GM10847 (cell line): ENCODE results near the gene PHRF1.

Source experiments
- POLR2A ChIP-seq: IDR thresholded peaks from 2 replicates; pipeline ENCODE4 v1.6.1; 2011; ENCODE audit not compliant: insufficient read length; ENCODE audit errors: extremely low read depth

Gene PHRF1

DNA sequence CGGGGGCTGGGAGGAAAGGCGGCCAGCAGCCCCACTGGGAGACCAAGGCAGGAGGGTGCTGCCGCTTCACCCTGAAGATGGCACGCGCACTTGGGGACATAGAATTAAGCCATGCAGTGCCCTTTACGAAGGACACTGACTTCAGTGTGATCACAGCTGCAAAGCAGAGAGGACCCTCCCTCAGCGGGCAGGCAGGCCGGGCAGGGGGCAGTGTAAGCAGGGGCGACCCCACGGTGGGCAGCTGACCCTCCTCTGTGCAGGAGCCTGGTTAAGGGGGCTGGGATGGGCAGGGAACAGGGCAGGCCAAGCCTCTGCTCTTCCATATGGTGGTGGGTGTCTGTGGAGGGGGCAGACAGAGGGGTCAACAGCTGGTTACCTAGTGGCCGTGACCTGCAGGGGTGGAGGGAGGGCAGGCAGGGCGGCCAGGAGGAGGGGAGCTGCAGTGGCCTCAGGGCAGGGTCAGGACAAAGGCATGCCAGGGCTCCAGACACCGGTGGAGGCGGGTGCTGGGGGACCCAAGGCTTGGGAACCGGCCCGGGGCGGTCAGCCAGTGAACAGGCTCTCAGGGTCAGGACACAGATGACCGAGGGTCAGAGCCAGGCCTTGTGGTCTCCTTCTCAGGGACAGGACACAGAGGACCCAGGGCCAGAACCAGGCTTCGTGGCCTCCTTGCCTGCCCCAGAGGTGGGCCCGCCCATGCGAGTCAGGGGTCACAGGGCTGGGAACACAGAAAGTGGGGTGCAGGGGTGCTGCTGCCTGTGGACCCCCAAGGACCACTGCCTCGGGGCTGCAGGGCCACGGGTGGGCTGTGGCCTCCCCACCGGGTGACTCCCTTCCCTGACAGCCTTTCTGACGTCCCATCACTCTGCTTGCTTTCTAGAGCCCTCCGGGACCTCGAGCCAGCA lies 22.9 kb upstream of the PHRF1 start:
- no peak for TF ChIP-seq POLR2A

DNA sequence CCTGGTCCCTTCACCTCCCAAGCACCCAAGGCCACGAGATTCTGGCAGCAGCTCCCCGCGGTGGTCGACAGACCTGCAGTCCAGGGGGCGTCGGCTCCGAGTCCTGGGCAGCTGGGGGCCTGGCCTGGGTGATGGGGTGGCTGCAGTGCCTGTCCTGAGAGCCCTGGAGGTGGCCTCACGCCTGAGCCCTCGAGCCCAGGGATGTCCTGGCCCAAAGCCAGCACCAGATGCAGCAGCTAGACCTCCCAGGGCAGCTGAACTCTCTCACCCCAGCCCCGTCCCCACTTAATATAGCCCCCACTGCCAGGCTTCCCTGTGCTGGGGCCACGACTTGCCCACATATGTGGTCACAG lies 22.3 kb upstream of the PHRF1 start:
- no peak for TF ChIP-seq POLR2A

DNA sequence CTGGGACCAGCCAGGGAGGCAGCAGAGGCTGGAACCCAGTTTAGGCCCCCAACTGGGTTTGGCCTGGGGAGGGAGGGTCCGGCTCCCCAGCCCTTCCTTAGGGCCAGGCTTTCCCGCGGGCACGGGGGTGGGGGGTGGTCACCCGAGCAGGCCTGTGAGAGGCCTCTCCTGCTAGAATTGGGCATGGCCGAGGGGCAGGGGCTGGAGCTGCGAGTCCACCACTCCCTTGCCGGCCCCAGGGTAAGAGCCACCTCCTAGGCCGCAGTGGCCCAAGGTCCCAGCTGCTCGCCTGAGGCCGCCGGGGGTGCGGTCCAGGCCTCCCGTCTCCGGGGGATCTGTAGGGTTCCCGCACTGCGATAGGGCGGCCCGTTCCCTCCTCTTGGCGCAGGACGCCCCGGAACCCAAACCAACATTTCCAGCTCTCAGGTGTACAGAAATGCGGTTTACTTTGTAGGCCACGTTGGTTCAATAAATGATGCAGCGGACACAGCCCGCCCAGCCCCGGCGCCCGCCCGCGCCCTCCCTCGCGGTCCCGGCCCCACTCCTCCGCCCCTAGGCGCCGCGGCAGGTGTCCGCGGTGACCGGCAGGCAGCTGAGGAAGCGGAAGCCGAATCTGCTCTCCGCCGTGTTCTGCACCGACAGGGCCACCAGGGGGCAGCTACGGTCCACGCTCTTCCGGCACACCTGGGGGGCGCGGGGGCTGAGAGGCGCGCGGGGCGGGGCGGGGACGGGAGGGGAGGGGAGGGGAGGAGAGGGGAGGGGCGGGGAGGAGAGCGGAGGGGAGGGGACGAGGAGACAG lies 21.6 kb upstream of the PHRF1 start:
- TF ChIP-seq POLR2A, result no peak

DNA sequence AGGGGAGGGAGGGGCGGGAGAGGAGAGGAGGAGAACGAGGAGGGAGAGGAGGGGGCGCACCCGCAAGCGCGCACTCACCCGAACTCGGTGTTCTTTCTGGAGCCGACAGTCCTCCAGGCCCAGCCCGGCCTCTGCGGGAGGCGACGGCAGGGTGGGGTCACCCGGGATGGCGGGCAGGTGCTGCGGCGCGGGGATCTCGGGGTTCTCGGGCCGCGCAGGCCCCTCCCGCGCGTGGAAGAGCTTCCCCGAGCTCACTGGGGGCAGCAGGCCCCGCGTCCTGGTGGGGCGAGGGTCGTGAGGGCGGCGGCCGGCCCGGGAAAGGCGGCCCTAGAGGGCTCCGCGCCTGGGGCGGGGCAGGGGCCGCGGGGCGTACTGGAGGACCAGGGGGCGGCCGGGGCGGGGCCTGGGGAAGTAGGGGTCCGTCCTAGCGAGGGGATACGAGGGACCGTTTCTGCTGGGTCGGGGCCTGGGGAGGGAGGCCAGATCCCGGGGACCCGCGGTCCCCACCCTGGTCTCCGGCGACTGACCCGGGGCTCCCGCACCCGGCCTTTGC lies 21.0 kb upstream of the PHRF1 start:
- no peak for TF ChIP-seq POLR2A

DNA sequence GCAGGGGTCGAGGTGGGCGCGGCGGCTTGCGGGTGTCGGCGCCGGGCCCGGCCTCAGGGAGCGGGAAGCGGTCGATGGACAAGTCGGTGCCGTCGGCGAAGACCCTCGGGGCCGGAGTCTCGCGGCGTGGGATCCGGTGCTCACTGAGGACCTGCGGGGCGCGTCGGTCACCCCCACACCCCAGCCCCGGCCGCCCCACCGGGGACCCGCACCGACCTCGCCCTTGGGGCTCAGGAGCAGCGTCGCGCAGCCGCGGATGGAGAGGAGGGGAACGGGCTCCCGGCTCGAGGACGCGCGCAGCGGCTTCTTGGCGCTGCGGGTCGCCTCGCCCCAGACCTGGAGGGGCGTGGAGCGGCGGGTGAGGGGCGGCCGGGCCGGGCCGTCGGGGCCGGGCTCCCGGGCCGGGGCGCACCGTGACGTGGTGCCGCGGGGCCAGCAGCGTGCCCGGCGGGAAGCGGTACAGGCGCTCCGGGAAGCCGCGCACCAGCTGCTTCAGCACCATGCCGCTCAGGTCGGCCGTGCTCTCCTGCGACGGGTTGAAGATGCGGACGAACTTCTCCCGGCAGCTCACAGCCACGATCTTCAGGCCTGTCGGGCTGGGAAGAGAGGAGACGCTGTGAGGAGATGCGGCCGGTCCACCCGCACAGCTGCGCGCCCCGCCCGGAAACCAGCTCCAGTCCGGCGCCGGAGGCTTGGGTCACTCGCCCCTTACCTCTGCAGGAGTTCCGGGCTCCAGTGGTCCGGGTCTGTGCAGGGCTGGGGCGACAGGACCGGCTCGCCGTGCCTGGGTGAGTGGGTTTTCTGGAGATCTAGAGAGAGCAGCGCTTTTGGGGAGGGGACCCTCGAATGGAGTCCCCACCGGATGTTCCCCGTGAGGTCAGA lies 20.2 kb upstream of the PHRF1 start:
- no peak for TF ChIP-seq POLR2A

DNA sequence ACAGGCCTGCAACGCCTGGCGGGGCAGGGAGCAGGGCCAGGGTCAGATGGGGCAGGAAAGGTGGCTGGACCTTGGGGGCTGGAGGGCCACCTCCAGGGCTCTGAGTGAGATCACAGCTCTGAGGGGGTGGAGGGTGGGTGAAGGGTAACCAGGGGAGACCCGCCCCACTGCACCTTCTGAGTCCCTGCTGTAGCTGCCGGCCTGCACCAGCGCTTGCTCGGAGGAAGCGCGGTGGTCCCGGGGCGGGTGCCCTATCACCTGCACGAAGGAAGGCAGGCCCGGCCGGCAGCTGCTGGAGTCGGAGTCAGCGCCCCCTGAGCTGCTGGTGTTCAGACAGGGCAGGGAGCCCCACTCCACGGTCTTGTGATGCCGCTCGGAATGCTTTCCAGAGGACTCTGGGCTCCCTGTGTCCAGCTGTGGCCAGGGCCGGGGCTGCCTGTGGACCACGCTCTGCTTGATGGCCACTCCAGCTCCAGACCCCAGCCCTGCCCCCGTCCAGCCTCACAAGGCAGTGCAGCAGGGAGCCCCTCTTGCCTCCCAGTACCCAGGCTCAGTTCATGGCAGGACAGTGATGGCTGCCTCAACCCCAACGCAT lies 19.5 kb upstream of the PHRF1 start:
- no peak for TF ChIP-seq POLR2A

DNA sequence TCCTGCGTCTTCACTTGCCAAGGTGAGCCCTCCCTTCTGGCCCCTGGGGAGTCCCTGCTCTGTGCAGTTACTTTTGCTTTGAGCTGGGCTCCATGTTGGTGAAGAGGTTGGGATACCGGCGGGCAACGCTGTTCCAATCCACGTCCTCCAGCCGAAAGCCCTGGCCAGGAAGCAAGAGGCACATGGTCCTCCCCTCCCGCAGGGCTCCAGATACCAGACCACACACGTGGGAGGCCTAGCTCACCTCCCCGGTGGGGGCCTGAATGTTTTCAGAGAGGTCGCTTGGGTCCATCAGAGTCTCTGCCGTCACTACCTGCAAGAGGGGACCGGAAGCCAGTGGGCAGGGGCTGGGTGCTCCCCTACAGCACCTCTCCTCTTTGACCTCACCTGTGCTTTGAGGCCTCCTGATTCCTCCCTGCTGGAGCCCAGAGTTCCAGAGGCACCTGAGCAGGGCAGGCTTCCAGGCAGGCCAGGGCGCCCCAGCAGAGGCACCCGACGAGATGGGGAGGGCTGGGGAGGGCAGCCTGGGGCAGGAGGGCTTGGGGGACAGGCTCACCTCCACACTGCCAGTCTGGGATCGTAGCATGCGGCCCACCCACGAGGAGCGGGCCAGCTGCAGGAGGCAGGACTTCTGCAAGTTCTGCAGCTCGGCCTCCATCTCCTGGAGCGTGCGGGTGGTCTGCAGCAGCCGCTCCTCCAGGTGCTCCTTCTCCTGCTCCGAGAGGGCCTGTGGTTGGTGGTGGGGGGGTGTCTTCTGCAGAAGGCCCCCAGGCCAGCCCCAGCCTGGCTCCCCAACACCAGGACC lies 18.7 kb upstream of the PHRF1 start:
- TF ChIP-seq POLR2A, result no peak

DNA sequence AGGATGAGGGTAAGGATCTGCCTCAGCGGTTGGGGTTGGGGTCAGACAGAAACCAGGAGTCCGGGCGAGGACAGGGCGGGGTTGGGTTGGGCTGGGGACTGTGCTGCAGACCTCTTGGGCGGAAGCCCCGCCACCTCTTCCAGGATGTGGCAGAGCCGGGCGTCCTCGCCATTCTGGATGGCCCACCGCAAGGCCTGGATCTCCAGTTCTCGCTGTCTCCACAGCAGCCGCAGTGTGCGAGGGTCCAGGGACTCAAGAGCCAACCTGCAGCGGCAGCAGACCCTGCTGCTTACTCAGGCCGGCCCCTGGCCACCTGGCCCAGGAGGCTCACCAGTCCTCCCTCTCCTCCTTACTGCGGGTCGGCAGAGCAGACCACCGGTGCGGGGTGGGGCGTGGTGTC lies 17.8 kb upstream of the PHRF1 start:
- no peak for TF ChIP-seq POLR2A

DNA sequence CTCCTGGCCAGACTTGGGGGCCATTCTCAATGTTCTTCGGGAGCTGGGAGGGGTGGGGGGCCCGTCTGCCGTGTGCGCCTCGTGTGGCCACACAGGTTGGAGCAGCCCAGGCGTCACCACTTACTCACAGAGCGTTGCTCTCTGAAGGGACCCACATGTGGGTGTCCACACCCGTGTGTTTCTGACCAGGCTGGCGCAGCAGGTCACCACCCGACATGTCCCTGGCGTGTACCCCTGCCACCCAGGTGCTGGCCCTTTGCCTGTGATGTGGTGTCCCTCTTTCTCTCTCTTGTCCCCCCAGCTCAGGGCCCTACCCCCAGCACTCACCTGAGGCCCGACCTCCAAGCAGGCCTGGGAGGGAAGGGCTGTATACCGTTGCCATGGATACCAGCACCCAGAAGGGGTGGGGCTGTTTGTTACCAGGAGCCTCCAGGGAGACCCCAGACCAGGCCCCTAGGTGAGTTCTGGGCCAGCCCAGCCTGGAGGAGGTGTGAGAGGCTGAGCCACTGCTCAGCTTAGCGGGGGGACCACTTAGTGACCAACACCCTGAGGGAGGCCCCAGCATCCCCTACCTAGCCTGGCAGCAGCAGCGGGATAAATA lies 17.1 kb upstream of the PHRF1 start:
- TF ChIP-seq POLR2A, result no peak

DNA sequence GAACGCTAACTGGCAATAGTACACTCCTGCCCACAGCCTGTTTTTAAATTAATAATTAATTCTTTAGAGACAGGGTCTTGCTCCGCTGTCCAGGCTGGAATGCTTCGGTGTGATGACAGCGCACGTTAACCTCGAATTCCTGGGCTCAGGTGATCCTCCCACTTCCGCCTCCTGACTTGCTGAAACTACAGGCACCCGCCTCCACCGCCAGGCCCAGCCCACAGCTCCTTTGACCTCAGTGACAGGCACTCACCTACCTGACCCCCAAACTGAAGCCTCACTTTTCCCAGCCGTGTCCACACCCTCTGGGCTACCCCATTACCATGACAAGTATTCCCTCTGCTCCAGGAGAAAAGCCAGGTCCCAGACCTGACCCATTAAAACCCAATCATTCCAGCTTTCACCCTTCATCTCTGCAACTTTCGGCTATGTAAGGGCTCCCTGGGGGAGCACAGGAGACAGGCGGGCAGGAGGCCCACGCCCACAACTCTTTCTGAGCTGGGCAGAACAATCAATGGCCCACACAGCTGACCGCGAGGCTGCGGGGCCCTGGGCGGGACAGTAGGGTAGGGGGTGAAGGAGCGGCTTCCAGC lies 16.5 kb upstream of the PHRF1 start:
- no peak for TF ChIP-seq POLR2A

DNA sequence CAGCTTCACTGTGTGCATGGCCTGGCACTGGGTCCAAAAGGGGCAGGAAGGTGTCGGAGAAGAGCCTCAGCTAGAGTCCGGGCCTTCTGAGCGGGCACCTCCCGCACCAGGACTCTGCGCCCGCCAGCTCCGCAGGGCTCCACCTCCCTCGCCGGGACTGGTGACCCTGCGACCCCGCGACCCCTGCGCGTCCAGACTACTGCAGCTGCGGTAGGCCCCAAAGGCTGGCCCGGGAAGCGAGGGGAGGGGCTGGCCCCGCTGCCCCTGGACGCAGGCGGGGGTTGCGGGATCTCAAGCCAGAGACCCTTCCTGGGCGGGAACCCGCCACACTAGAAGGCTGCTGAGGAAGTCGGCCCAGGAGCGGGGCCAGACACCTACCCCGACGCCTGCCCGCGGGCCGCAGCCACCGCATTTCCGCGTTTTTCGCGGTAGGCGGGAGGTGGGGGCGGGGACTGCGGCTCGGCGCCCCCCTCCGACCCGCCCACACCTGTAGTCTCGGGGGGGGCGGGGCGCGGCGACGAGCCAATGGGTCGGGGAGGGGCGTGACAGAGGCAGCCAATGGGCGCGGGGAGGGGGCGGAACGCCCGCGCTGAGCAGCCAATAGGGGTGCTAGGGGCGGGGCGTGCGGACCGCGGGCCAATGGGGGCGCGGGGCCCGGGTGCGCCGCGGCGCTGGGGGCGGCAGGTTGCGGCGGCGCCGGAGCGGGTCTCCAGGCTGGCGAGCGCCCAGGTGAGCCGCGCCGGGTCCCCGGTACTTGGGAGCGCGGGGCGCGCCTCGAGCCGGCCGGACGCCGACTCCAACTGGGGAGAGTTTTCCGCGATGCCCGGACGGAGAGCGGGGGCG lies 15.7 kb upstream of the PHRF1 start, which contains the start of the genes LMNTD2 and RASSF7:
Gene LMNTD2 (minus strand): TSS at position 434 of the 843 bp plus-strand sequence. CDS start 22 bp downstream, at position 412.
Gene RASSF7 (plus strand): TSS at position 666 of the 843 bp plus-strand sequence. CDS start 799 bp downstream, outside the sequence.
- TF ChIP-seq POLR2A, result peak; percentile 59
